Measurements from ENCODE around the gene SEC63.

The SEC63 gene

GRCh38 chr6:107847844-107848802 lies 109.9 kb downstream of the SEC63 start:
- DNase-seq, result peak; percentile 67

- no peak for DNase-seq
Measured at GRCh38 chr6:107846262-107846795, 111.7 kb downstream of the SEC63 start.

- DNase-seq, result no peak
Measured at GRCh38 chr6:107845777-107846176, 112.2 kb downstream of the SEC63 start.

- no peak for DNase-seq
Measured at GRCh38 chr6:107843400-107843799, 114.6 kb downstream of the SEC63 start.

GRCh38 chr6:107841275-107841670 lies 116.7 kb downstream of the SEC63 start:
- no peak for DNase-seq

- no peak for DNase-seq
Measured at GRCh38 chr6:107840636-107841274, 117.3 kb downstream of the SEC63 start.

- no peak for DNase-seq
Measured at GRCh38 chr6:107833136-107833535, 124.9 kb downstream of the SEC63 start.

- no peak for DNase-seq
Measured at GRCh38 chr6:107832151-107833056, 125.6 kb downstream of the SEC63 start.

- DNase-seq, result no peak
Measured at GRCh38 chr6:107830060-107830459, 127.9 kb downstream of the SEC63 start.

GRCh38 chr6:107827541-107827940 lies 130.5 kb downstream of the SEC63 start:
- DNase-seq, result no peak

GRCh38 chr6:107823047-107823557 lies 134.9 kb downstream of the SEC63 start:
- peak; percentile 58 for DNase-seq

GRCh38 chr6:107822176-107823046 lies 135.6 kb downstream of the SEC63 start:
- DNase-seq, result peak; percentile 50

- no peak for DNase-seq
Measured at GRCh38 chr6:107821591-107821990, 136.4 kb downstream of the SEC63 start.

GRCh38 chr6:107820338-107821261 lies 137.4 kb downstream of the SEC63 start:
- peak; percentile 24 for DNase-seq

- peak; percentile 22 for DNase-seq
Measured at GRCh38 chr6:107819964-107820337, 138.1 kb downstream of the SEC63 start.

- no peak for DNase-seq
Measured at GRCh38 chr6:107819217-107819616, 138.8 kb downstream of the SEC63 start.

- DNase-seq, result no peak
Measured at GRCh38 chr6:107818272-107818671, 139.7 kb downstream of the SEC63 start.

- no peak for DNase-seq
Measured at GRCh38 chr6:107817784-107818183, 140.2 kb downstream of the SEC63 start.
